ENCODE measurements around the gene MC3R.

MC3R gene

DNA sequence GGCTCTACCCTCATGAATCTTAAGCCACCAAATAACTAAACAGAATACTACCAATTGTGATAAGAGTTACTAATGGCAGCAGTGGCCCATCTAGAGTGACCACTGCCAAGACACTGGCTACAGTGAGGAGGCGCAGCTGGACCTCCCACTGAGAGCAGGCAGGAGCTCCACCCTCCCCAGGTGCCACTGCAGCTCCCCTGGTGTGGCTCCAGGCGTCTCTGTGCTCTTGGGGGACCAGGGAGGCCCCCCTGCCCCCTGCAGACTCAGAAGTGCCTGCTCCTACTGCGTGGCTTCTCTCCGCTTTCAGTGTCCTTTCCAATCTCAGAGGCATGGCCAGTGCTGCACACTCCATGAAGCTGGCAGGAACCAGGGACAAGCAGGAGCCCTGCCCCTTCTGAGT, 23.4 kb downstream of the MC3R start:
- H3K4me3 ChIP-seq (ENCODE audit: low read depth, low read length): no peak overlapping the region
- TF ChIP-seq POLR2A (IDR thresholded peaks at IDR 0.05; ENCODE audit: extremely low read depth, insufficient read length) (no peak), MYC (IDR thresholded peaks at IDR 0.05; ENCODE audit: low read depth, low read length) (no peak)
- TF ChIP-seq, protein P1, sequence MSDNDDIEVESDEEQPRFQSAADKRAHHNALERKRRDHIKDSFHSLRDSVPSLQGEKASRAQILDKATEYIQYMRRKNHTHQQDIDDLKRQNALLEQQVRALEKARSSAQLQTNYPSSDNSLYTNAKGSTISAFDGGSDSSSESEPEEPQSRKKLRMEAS (IDR thresholded peaks at IDR 0.05; ENCODE audit: low read depth, low read length): no peak
- TF ChIP-seq, protein P2, sequence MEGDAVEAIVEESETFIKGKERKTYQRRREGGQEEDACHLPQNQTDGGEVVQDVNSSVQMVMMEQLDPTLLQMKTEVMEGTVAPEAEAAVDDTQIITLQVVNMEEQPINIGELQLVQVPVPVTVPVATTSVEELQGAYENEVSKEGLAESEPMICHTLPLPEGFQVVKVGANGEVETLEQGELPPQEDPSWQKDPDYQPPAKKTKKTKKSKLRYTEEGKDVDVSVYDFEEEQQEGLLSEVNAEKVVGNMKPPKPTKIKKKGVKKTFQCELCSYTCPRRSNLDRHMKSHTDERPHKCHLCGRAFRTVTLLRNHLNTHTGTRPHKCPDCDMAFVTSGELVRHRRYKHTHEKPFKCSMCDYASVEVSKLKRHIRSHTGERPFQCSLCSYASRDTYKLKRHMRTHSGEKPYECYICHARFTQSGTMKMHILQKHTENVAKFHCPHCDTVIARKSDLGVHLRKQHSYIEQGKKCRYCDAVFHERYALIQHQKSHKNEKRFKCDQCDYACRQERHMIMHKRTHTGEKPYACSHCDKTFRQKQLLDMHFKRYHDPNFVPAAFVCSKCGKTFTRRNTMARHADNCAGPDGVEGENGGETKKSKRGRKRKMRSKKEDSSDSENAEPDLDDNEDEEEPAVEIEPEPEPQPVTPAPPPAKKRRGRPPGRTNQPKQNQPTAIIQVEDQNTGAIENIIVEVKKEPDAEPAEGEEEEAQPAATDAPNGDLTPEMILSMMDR (IDR thresholded peaks at IDR 0.05; ENCODE audit: low read depth, low read length): no peak
- no peak for DNase-seq (ENCODE audit: low read depth)

DNA sequence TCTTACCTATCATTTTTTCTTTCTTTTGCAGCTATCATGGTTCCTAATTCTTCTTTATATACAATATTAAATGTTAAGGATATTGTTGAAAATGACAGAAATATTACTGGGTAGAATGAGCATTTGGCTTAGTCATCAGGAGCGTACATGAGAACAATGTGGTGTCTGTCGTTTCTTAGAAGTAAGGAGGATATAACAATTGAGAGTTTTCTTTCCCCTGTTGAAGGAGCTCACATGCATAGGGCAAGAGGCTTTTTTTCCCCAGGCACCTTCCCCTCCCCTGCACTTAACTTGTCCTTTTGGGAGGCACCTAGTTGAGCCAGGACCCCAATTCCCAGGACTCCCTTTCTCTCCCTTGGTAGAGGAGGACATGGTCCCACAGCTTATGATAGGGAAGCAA, 25.0 kb downstream of the MC3R start:
- H3K4me3 ChIP-seq (ENCODE audit: low read depth, low read length): no peak overlapping the region
- DNase-seq (ENCODE audit: low read depth): no peak
- TF ChIP-seq, protein P1 (IDR thresholded peaks at IDR 0.05; ENCODE audit: low read depth, low read length): no peak
- TF ChIP-seq, protein P2 (IDR thresholded peaks at IDR 0.05; ENCODE audit: low read depth, low read length): no peak

DNA sequence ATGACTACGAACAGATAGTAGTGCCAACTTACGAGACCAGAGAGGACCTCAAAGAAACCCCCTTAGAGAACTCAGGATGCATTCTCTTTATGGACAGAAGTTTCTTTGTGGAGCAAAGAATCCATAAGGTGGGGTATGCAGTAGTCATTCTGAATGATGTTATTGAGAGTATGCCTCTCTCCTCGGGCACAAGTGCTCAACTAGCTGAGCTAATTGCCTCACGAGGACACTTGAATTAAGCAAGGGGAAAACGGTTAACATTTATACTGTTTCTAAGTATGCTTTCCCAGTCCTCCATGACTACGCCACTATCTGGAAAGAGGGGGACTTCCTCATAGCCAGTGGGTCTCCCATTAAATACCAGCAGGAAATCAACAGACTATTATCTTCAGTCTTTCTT, 25.6 kb downstream of the MC3R start:
- no peak overlapping the region for H3K4me3 ChIP-seq (ENCODE audit: low read depth, low read length)
- no peak for DNase-seq (ENCODE audit: low read depth)
- TF ChIP-seq, protein P1 (IDR thresholded peaks at IDR 0.05; ENCODE audit: low read depth, low read length): no peak

DNA sequence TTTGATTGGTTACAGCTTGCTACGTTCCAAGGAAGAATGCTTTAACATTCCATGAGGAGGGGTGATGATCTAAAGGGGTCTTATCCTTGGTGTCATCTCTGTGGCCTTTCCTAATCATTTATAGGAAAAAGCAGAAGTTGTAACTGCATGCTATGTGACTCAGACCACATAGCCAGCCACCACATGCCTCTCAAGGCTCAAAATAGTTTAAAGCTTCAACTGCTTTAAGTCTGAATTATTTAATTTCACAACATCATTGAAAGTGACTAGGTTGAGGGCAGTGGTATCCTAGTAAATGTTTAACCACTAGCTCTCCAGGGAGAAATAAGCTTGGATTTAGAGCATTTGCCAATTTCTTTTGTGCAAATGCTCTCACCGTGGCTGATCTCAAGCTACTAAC, 29.7 kb downstream of the MC3R start:
- no peak overlapping the region for H3K4me3 ChIP-seq (ENCODE audit: low read depth, low read length)
- DNase-seq (ENCODE audit: low read depth): peak; percentile 57
- no peak for TF ChIP-seq POLR2A (IDR thresholded peaks at IDR 0.05; ENCODE audit: extremely low read depth, insufficient read length)
- TF ChIP-seq, protein P2 (IDR thresholded peaks at IDR 0.05; ENCODE audit: low read depth, low read length): no peak
- TF ChIP-seq MYC (IDR thresholded peaks at IDR 0.05; ENCODE audit: low read depth, low read length): no peak
- TF ChIP-seq, protein P1 (IDR thresholded peaks at IDR 0.05; ENCODE audit: low read depth, low read length): no peak

DNA sequence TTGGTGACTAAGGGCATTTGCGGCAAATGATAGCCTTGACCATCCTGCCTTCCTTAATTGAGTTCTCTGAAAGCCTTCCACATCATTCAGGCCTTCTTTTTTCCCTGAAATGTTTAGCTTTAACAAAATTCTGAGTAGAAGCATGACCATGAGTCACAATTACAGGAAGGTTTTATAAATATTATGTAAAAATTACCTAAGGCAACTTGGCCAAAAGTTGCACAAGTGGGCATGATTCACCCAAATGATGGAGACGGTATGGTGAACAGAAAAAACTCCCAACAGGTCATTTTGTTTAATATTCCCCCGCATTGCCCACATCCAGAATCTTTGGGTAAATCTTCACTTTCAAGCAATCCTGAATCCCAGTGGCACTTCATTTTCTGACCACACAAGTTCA, 37.0 kb downstream of the MC3R start:
- DNase-seq (ENCODE audit: low read depth): no peak
- no peak for TF ChIP-seq MYC (IDR thresholded peaks at IDR 0.05; ENCODE audit: low read depth, low read length)
- no peak for TF ChIP-seq POLR2A (IDR thresholded peaks at IDR 0.05; ENCODE audit: extremely low read depth, insufficient read length)
- TF ChIP-seq, protein P1 (IDR thresholded peaks at IDR 0.05; ENCODE audit: low read depth, low read length): no peak
- TF ChIP-seq, protein P2 (IDR thresholded peaks at IDR 0.05; ENCODE audit: low read depth, low read length): no peak
- no peak overlapping the region for H3K4me3 ChIP-seq (ENCODE audit: low read depth, low read length)

DNA sequence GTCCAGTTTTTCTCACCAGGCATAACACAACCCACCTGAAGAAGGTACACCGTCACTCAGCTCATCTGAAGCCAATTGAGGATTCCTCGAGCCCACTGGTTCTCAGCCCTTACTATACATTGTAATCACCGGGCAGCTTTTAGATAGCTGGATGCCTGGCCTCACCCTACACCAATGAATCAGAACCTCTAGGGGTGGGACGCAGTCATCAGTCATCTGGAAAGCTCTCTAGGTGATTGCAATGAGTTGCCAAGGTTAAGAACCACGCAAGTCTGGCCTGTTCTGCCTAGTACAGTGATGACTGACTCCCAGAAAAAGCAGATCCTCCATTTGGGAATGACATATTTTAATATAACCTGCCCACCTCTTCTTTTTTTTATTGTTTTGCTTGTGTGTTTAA, 41.1 kb downstream of the MC3R start:
- no peak overlapping the region for H3K4me3 ChIP-seq (ENCODE audit: low read depth, low read length)
- DNase-seq (ENCODE audit: low read depth): no peak
- TF ChIP-seq, protein P1 (IDR thresholded peaks at IDR 0.05; ENCODE audit: low read depth, low read length): no peak
- TF ChIP-seq MYC (IDR thresholded peaks at IDR 0.05; ENCODE audit: low read depth, low read length) (no peak), POLR2A (IDR thresholded peaks at IDR 0.05; ENCODE audit: extremely low read depth, insufficient read length) (no peak)
- TF ChIP-seq, protein P2 (IDR thresholded peaks at IDR 0.05; ENCODE audit: low read depth, low read length): no peak
